Ishikawa (cell line): ENCODE measurements around the gene CADM2.

Experiments
- CEBPB ChIP-seq: IDR thresholded peaks from 2 replicates; pipeline ENCODE4 v1.6.1; 2012
- CREB1 ChIP-seq: IDR thresholded peaks from 2 replicates; pipeline ENCODE4 v1.6.1; 2012; ENCODE audit warnings: low read depth
- EGR1 ChIP-seq: IDR thresholded peaks from 2 replicates; pipeline ENCODE4 v1.6.1; 2012
- EP300 ChIP-seq: IDR thresholded peaks from 2 replicates; pipeline ENCODE4 v1.6.1; 2012; ENCODE audit warnings: borderline replicate concordance
- FOXM1 ChIP-seq: IDR thresholded peaks from 2 replicates; pipeline ENCODE4 v1.6.1; 2012; ENCODE audit warnings: low read depth, borderline replicate concordance
- NFIC ChIP-seq: IDR thresholded peaks from 2 replicates; pipeline ENCODE4 v1.6.1; 2012
- RAD21 ChIP-seq: IDR thresholded peaks from 2 replicates; pipeline ENCODE4 v1.6.1; 2012; ENCODE audit warnings: low read depth
- TAF1 ChIP-seq: IDR thresholded peaks from 2 replicates; pipeline ENCODE4 v1.6.1; 2012; ENCODE audit warnings: low read depth, mild to moderate bottlenecking
- TCF12 ChIP-seq: IDR thresholded peaks from 2 replicates; pipeline ENCODE4 v1.6.1; 2012; ENCODE audit warnings: low read depth
- TEAD4 ChIP-seq: IDR thresholded peaks from 2 replicates; pipeline ENCODE4 v1.6.1; 2012
- YY1 ChIP-seq: IDR thresholded peaks from 2 replicates; pipeline ENCODE4 v1.6.1; 2012; ENCODE audit warnings: low read depth
- ZBTB7A ChIP-seq: IDR thresholded peaks from 2 replicates; pipeline ENCODE4 v1.6.1; 2012; ENCODE audit warnings: low read depth
- TF ChIP-seq, protein P1 (sequence below): IDR thresholded peaks from 2 replicates; pipeline ENCODE4 v1.6.1; 2012; ENCODE audit warnings: low read depth, mild to moderate bottlenecking
- TF ChIP-seq, protein P2 (sequence below): IDR thresholded peaks from 2 replicates; pipeline ENCODE4 v1.6.1; 2012
- TF ChIP-seq, protein P3 (sequence below): IDR thresholded peaks from 2 replicates; pipeline ENCODE4 v1.6.1; 2012

CADM2 gene

DNA sequence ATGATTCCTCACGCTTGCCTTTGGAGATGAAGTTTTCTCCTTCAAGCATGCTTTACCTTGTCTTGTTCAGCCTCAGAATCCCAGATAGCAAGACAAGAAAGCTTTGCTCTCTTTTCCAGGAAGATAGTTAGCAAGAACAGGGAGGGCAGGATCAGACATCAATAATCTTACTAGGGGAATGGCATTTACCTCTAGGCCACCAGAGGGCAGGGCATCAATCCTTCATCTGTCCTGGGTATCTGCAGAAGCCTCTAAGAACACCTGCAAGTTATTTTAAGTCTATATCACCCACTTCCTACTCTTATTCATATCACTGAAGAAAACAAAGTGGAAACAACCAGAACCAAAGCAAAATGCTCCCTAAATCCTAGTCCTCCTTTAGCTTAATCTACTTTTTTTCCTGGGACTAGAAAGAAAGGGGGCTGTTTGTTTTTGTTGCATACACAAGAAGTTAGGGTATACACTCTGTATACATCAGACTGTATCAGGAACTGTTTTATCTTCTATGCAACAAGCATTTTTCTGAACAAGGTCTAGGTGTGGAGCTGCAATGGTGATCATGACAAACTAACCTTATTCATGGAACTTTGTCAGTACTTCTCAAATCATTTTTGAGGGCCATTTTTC is 862.5 kb downstream of the CADM2 start:
- TF ChIP-seq EP300 (no peak), RAD21 (peak; percentile 61)

DNA sequence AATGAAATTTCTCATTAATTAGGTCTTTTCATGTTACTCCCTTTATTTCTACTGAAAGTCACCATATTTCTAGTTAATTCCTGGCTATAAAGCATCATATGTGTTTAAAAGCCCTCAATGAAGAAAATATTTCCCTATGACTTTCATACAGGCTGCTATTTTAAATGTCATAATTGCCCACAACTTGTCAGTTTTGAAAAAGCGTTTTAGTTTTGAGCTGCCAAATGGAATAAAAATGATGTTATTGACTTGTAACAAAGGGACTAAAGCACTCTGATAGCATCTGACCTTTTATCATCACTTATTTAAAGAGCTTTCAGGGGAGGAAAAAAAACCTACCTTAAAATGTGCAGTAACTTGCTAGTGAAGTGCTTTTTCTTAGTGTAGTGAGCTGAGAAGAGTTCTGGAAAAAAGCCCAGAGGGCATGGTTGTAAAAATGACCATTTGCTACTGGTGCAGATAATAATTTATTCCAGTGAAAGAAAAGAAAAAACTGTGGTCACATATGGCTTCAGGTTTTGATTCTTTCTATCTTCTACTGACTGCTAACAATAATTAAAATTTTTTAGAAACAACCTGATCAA is 877.2 kb downstream of the CADM2 start:
- TF ChIP-seq TCF12 (no peak), EGR1 (no peak), FOXM1 (no peak), RAD21 (no peak), TEAD4 (no peak), NFIC (no peak)
- TF ChIP-seq, protein P1, sequence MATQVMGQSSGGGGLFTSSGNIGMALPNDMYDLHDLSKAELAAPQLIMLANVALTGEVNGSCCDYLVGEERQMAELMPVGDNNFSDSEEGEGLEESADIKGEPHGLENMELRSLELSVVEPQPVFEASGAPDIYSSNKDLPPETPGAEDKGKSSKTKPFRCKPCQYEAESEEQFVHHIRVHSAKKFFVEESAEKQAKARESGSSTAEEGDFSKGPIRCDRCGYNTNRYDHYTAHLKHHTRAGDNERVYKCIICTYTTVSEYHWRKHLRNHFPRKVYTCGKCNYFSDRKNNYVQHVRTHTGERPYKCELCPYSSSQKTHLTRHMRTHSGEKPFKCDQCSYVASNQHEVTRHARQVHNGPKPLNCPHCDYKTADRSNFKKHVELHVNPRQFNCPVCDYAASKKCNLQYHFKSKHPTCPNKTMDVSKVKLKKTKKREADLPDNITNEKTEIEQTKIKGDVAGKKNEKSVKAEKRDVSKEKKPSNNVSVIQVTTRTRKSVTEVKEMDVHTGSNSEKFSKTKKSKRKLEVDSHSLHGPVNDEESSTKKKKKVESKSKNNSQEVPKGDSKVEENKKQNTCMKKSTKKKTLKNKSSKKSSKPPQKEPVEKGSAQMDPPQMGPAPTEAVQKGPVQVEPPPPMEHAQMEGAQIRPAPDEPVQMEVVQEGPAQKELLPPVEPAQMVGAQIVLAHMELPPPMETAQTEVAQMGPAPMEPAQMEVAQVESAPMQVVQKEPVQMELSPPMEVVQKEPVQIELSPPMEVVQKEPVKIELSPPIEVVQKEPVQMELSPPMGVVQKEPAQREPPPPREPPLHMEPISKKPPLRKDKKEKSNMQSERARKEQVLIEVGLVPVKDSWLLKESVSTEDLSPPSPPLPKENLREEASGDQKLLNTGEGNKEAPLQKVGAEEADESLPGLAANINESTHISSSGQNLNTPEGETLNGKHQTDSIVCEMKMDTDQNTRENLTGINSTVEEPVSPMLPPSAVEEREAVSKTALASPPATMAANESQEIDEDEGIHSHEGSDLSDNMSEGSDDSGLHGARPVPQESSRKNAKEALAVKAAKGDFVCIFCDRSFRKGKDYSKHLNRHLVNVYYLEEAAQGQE = no peak

DNA sequence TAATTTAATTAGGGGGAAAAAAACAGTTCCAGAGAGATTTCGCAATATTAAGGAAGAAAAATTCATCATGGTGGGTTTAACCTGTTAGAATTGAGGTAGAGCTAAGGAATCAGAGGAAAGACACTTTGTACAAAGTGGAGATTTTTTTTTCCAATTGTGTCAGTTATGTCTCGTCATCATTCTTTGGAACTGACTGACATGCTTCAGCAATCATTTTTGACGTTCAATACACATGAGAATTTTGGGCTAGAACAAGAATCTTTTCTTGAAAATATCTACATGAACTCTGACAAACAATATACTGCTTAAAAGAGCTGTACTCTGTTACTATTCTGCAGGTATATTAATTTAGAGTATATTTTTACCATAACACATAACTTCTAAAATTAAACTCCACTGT is 878.6 kb downstream of the CADM2 start:
- TF ChIP-seq ZBTB7A (no peak), NFIC (no peak), CREB1 (no peak)

DNA sequence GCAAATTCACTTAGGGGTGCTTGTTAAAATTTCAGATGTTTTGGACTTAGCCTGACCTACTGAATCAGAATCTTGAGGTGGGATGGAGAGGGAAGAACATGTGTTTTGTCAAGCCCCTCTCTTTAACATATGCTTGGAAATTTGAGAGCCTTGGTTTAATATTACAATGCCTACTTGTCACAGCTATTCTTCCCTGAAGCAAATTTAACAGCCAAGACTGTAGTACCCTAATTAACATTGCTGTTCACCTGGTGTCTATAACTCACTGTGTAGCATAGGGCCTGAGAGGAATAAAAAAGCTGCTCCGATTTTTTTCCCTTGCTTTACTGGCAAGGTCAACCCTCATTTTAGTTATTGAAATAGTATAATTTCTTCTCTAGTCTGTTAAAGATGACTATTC is 880.1 kb downstream of the CADM2 start:
- TF ChIP-seq, protein P2, sequence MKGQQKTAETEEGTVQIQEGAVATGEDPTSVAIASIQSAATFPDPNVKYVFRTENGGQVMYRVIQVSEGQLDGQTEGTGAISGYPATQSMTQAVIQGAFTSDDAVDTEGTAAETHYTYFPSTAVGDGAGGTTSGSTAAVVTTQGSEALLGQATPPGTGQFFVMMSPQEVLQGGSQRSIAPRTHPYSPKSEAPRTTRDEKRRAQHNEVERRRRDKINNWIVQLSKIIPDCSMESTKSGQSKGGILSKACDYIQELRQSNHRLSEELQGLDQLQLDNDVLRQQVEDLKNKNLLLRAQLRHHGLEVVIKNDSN = no peak
- TF ChIP-seq TEAD4 (no peak), ZBTB7A (no peak), TAF1 (no peak), RAD21 (no peak), FOXM1 (no peak), TCF12 (no peak), CREB1 (no peak), CEBPB (no peak), EGR1 (no peak), NFIC (no peak), YY1 (no peak), EP300 (no peak)
- TF ChIP-seq, protein P3, sequence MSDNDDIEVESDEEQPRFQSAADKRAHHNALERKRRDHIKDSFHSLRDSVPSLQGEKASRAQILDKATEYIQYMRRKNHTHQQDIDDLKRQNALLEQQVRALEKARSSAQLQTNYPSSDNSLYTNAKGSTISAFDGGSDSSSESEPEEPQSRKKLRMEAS = no peak
- TF ChIP-seq, protein P1 = no peak

DNA sequence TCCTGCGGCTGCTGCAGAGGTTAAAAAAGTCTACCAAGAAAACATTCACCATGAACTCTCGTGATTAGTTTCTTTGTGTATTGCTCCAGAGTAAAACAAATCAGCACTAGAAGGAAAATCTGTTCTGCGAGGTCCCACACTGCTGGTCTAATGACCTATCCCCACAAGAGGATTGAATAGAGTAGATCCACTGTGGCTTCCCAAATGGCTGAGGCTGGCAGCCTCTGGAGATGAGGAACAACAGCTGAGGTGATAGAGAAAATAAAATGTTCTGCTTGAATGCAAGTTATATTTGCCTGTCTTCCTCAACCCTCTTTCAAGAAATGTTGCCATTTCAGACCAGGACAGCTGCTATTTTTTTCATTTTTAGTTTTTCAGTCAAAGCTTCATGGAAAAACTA is 883.3 kb downstream of the CADM2 start:
- TF ChIP-seq EGR1 (no peak), ZBTB7A (no peak), EP300 (no peak), TCF12 (no peak), TAF1 (no peak), CEBPB (no peak), NFIC (no peak), FOXM1 (no peak), RAD21 (no peak), TEAD4 (no peak), YY1 (no peak), CREB1 (no peak)
- TF ChIP-seq, protein P2 = no peak
- TF ChIP-seq, protein P3 = no peak
- TF ChIP-seq, protein P1 = no peak
